ENCODE measurements around the gene BCL2L11.

BCL2L11 gene

GRCh38 chr2:111161971-111162370 lies 41.3 kb downstream of the BCL2L11 start:
- Mint-ChIP-seq H3K4me3 (no peak overlapping the region), H3K9me3 (no peaks in the 10 kb centered on the region), H3K27me3 (no peaks in the 10 kb centered on the region), H3K27ac (peak overlapping the region; percentile 20), H3K4me1 (peaks cover 42 to 60% of the 10 kb centered on the region in 2 donors), H3K36me3 (peaks cover 59 to 66% of the 10 kb centered on the region in 2 donors)
- ATAC-seq (replicated peaks) (no peak), DNase-seq (no peak)

GRCh38 chr2:111162718-111163331 lies 42.1 kb downstream of the BCL2L11 start:
- no peak for DNase-seq
- H3K27ac Mint-ChIP-seq, result peak overlapping the region; percentile 42
- peaks cover 59 to 67% of the 10 kb centered on the region in 2 donors for H3K36me3 Mint-ChIP-seq
- peaks cover 38 to 60% of the 10 kb centered on the region in 2 donors for H3K4me1 Mint-ChIP-seq
- H3K9me3 Mint-ChIP-seq, result no peaks in the 10 kb centered on the region
- peak; percentile 40 to 63 for ATAC-seq (replicated peaks)
- peak overlapping the region; percentile 4 to 23 for H3K4me3 Mint-ChIP-seq
- no peaks in the 10 kb centered on the region for H3K27me3 Mint-ChIP-seq

- Mint-ChIP-seq H3K27me3 (no peaks in the 10 kb centered on the region), H3K4me1 (peaks cover 34 to 60% of the 10 kb centered on the region in 2 donors), H3K9me3 (no peaks in the 10 kb centered on the region), H3K4me3 (no peak overlapping the region), H3K36me3 (peaks cover 50 to 64% of the 10 kb centered on the region in 2 donors), H3K27ac (no peak overlapping the region)
- ATAC-seq (replicated peaks), result no peak
- DNase-seq, result no peak
These were observed 43.4 kb downstream of the BCL2L11 start for GRCh38 chr2:111164078-111164477.

- Mint-ChIP-seq H3K4me3 (no peak overlapping the region), H3K9me3 (no peaks in the 10 kb centered on the region), H3K27me3 (no peaks in the 10 kb centered on the region), H3K27ac (peak overlapping the region; percentile 25), H3K4me1 (peaks cover 35 to 62% of the 10 kb centered on the region in 2 donors), H3K36me3 (peaks cover 43 to 58% of the 10 kb centered on the region in 2 donors)
- DNase-seq (no peak), ATAC-seq (replicated peaks) (no peak)
These were observed 44.4 kb downstream of the BCL2L11 start for GRCh38 chr2:111165084-111165483.

- ATAC-seq (replicated peaks), result no peak
- Mint-ChIP-seq H3K36me3 (peaks cover 36 to 50% of the 10 kb centered on the region in 2 donors), H3K4me1 (peaks cover 29 to 55% of the 10 kb centered on the region in 2 donors), H3K9me3 (no peaks in the 10 kb centered on the region), H3K4me3 (no peak overlapping the region), H3K27ac (no peak overlapping the region), H3K27me3 (peaks cover 0 to 1% of the 10 kb centered on the region in 2 donors)
- no peak for DNase-seq
These were observed 45.4 kb downstream of the BCL2L11 start for GRCh38 chr2:111166115-111166514.

GRCh38 chr2:111167076-111167862 lies 46.6 kb downstream of the BCL2L11 start:
- Mint-ChIP-seq H3K9me3 (no peaks in the 10 kb centered on the region), H3K36me3 (peaks cover 26 to 38% of the 10 kb centered on the region in 2 donors), H3K4me1 (peaks cover 25 to 47% of the 10 kb centered on the region in 2 donors), H3K4me3 (no peak overlapping the region), H3K27ac (peak overlapping the region; percentile 47), H3K27me3 (peaks cover 0 to 5% of the 10 kb centered on the region in 2 donors)
- ATAC-seq (replicated peaks), result peak; percentile 24
- DNase-seq, result no peak

GRCh38 chr2:111167863-111168162 lies 47.1 kb downstream of the BCL2L11 start:
- DNase-seq, result no peak
- H3K9me3 Mint-ChIP-seq, result no peaks in the 10 kb centered on the region
- no peak overlapping the region for H3K27ac Mint-ChIP-seq
- peaks cover 21 to 42% of the 10 kb centered on the region in 2 donors for H3K4me1 Mint-ChIP-seq
- peaks cover 0 to 5% of the 10 kb centered on the region in 2 donors for H3K27me3 Mint-ChIP-seq
- ATAC-seq (replicated peaks), result no peak
- H3K4me3 Mint-ChIP-seq, result no peak overlapping the region
- peaks cover 20 to 33% of the 10 kb centered on the region in 2 donors for H3K36me3 Mint-ChIP-seq

GRCh38 chr2:111168528-111169239 lies 48.0 kb downstream of the BCL2L11 start:
- Mint-ChIP-seq H3K4me1 (peaks cover 15 to 35% of the 10 kb centered on the region in 2 donors), H3K4me3 (peak overlapping the region in 1 of 2 donors; percentile 19), H3K9me3 (no peaks in the 10 kb centered on the region), H3K27ac (peak overlapping the region; percentile 33), H3K27me3 (peaks cover 0 to 10% of the 10 kb centered on the region in 2 donors), H3K36me3 (peaks cover 13 to 25% of the 10 kb centered on the region in 2 donors)
- DNase-seq, result peak; percentile 28
- ATAC-seq (replicated peaks), result peak; percentile 74 to 78

- ATAC-seq (replicated peaks), result peak; percentile 50 to 60
- H3K27me3 Mint-ChIP-seq, result peaks cover 0 to 13% of the 10 kb centered on the region in 2 donors
- H3K4me1 Mint-ChIP-seq, result peaks cover 15 to 35% of the 10 kb centered on the region in 2 donors
- H3K4me3 Mint-ChIP-seq, result peak overlapping the region in 1 of 2 donors; percentile 8
- peak overlapping the region; percentile 60 for H3K27ac Mint-ChIP-seq
- H3K36me3 Mint-ChIP-seq, result peaks cover 13 to 25% of the 10 kb centered on the region in 2 donors
- no peak for DNase-seq
- H3K9me3 Mint-ChIP-seq, result no peaks in the 10 kb centered on the region
These were observed 48.6 kb downstream of the BCL2L11 start for GRCh38 chr2:111169268-111169667.

- DNase-seq (no peak), ATAC-seq (replicated peaks) (no peak)
- Mint-ChIP-seq H3K27ac (no peak overlapping the region), H3K9me3 (no peaks in the 10 kb centered on the region), H3K27me3 (peaks cover 6 to 20% of the 10 kb centered on the region in 2 donors), H3K4me3 (no peak overlapping the region), H3K36me3 (peaks cover 11 to 23% of the 10 kb centered on the region in 2 donors), H3K4me1 (peaks cover 18 to 35% of the 10 kb centered on the region in 2 donors)
These were observed 49.2 kb downstream of the BCL2L11 start for GRCh38 chr2:111169924-111170323.

GRCh38 chr2:111171337-111171930 lies 50.7 kb downstream of the BCL2L11 start:
- Mint-ChIP-seq H3K4me1 (peaks cover 19 to 46% of the 10 kb centered on the region in 2 donors), H3K27me3 (peaks cover 18 to 33% of the 10 kb centered on the region in 2 donors), H3K9me3 (no peaks in the 10 kb centered on the region), H3K27ac (no peak overlapping the region), H3K4me3 (no peak overlapping the region), H3K36me3 (peaks cover 4 to 16% of the 10 kb centered on the region in 2 donors)
- DNase-seq (no peak), ATAC-seq (replicated peaks) (no peak)

- Mint-ChIP-seq H3K9me3 (no peaks in the 10 kb centered on the region), H3K4me3 (no peak overlapping the region), H3K27me3 (peaks cover 18 to 37% of the 10 kb centered on the region in 2 donors), H3K36me3 (peaks cover 3 to 11% of the 10 kb centered on the region in 2 donors), H3K4me1 (peaks cover 18 to 41% of the 10 kb centered on the region in 2 donors), H3K27ac (no peak overlapping the region)
- DNase-seq (no peak), ATAC-seq (replicated peaks) (no peak)
These were observed 52.0 kb downstream of the BCL2L11 start for GRCh38 chr2:111172666-111173065.

GRCh38 chr2:111173338-111173737 lies 52.6 kb downstream of the BCL2L11 start:
- DNase-seq (no peak), ATAC-seq (replicated peaks) (no peak)
- Mint-ChIP-seq H3K4me3 (no peak overlapping the region), H3K9me3 (no peaks in the 10 kb centered on the region), H3K27ac (no peak overlapping the region), H3K36me3 (peaks cover 3 to 7% of the 10 kb centered on the region in 2 donors), H3K27me3 (peaks cover 21 to 42% of the 10 kb centered on the region in 2 donors), H3K4me1 (peaks cover 16 to 37% of the 10 kb centered on the region in 2 donors)

GRCh38 chr2:111173856-111174255 lies 53.1 kb downstream of the BCL2L11 start:
- H3K9me3 Mint-ChIP-seq, result no peaks in the 10 kb centered on the region
- no peak overlapping the region for H3K4me3 Mint-ChIP-seq
- H3K27me3 Mint-ChIP-seq, result peaks cover 21 to 44% of the 10 kb centered on the region in 2 donors
- H3K4me1 Mint-ChIP-seq, result peaks cover 14 to 32% of the 10 kb centered on the region in 2 donors
- no peak for DNase-seq
- ATAC-seq (replicated peaks), result no peak
- H3K27ac Mint-ChIP-seq, result no peak overlapping the region
- H3K36me3 Mint-ChIP-seq, result peaks cover 3 to 4% of the 10 kb centered on the region in 2 donors

Data from stimulated activated naive B cell treated with anti-CD40 and anti-IgM and Interleukin-4, amounts not matched to agents 10 μg/mL and 1 μg/mL and 100 μg/mL, for 72 hours (primary cell).